ENCODE measurements around the gene MCM10. TPM values are rescaled to one million over a fixed set of nuclear protein-coding genes. Genes with fewer than 3 reads are reported as not detected.

The MCM10 gene
- total and polyA plus RNA-seq, 10 of the 15 experiments (the other 5 are each of a cell fraction or from before 2014, with no cell fraction given), result 5.8 to 35.1 (median 23.7) TPM

DNA sequence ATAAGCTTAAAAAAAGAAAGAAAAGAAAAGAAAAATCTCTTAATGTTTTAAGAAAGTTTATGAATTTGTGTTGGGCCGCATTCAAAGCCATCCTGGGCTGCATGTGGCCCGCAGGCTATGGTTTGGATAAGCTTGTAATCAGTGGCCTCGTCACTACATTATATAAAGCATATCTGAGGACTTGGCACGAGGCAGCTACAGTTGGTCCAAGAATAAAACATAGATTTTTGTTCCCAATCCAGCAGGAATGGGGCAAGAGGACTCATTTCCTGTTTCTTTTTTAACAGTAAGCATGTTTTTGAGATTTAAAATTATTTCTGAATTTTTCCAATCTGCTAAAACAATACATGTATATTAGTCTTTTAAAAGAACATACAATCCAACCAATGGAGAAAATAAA, 28.6 kb downstream of the MCM10 start (continued):
- TF ChIP-seq, protein P1, sequence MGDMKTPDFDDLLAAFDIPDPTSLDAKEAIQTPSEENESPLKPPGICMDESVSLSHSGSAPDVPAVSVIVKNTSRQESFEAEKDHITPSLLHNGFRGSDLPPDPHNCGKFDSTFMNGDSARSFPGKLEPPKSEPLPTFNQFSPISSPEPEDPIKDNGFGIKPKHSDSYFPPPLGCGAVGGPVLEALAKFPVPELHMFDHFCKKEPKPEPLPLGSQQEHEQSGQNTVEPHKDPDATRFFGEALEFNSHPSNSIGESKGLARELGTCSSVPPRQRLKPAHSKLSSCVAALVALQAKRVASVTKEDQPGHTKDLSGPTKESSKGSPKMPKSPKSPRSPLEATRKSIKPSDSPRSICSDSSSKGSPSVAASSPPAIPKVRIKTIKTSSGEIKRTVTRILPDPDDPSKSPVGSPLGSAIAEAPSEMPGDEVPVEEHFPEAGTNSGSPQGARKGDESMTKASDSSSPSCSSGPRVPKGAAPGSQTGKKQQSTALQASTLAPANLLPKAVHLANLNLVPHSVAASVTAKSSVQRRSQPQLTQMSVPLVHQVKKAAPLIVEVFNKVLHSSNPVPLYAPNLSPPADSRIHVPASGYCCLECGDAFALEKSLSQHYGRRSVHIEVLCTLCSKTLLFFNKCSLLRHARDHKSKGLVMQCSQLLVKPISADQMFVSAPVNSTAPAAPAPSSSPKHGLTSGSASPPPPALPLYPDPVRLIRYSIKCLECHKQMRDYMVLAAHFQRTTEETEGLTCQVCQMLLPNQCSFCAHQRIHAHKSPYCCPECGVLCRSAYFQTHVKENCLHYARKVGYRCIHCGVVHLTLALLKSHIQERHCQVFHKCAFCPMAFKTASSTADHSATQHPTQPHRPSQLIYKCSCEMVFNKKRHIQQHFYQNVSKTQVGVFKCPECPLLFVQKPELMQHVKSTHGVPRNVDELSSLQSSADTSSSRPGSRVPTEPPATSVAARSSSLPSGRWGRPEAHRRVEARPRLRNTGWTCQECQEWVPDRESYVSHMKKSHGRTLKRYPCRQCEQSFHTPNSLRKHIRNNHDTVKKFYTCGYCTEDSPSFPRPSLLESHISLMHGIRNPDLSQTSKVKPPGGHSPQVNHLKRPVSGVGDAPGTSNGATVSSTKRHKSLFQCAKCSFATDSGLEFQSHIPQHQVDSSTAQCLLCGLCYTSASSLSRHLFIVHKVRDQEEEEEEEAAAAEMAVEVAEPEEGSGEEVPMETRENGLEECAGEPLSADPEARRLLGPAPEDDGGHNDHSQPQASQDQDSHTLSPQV (IDR thresholded peaks at IDR 0.05), result no peak
- TF ChIP-seq MEF2A (IDR thresholded peaks at IDR 0.05; ENCODE audit: insufficient read depth, low read depth, low read length), result no peak
- no peak for TF ChIP-seq EP300 (IDR thresholded peaks at IDR 0.05; ENCODE audit: borderline replicate concordance in 1 of 2, control insufficient read depth in 1 of 2, low read depth in 2 of 2, low read length in 2 of 2)
- TF ChIP-seq RUNX3 (IDR thresholded peaks at IDR 0.05; ENCODE audit: low read length), result no peak
- TF ChIP-seq PAX5 (IDR thresholded peaks at IDR 0.05; ENCODE audit: borderline replicate concordance, low read depth, low read length), result no peak
- no peak for TF ChIP-seq CBFB (IDR thresholded peaks at IDR 0.05; ENCODE audit: low read depth)
- TF ChIP-seq, protein P2, sequence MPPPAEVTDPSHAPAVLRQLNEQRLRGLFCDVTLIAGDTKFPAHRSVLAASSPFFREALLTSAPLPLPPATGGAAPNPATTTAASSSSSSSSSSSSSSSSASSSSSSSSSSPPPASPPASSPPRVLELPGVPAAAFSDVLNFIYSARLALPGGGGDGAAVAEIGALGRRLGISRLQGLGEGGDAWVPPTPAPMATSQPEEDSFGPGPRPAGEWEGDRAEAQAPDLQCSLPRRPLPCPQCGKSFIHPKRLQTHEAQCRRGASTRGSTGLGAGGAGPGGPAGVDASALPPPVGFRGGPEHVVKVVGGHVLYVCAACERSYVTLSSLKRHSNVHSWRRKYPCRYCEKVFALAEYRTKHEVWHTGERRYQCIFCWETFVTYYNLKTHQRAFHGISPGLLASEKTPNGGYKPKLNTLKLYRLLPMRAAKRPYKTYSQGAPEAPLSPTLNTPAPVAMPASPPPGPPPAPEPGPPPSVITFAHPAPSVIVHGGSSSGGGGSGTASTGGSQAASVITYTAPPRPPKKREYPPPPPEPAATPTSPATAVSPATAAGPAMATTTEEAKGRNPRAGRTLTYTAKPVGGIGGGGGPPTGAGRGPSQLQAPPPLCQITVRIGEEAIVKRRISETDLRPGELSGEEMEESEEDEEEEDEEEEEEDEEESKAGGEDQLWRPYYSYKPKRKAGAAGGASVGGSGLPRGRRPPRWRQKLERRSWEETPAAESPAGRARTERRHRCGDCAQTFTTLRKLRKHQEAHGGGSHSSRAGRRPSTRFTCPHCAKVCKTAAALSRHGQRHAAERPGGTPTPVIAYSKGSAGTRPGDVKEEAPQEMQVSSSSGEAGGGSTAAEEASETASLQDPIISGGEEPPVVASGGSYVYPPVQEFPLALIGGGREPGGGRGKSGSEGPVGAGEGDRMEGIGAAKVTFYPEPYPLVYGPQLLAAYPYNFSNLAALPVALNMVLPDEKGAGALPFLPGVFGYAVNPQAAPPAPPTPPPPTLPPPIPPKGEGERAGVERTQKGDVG (CRISPR knock-in tag; IDR thresholded peaks at IDR 0.05), result no peak

Data from GM12878 (cell line).